Measurements from ENCODE around the gene LSM14B. TPM values are rescaled to one million over a fixed set of nuclear protein-coding genes. Genes with fewer than 3 reads are reported as not detected.

Gene LSM14B
- total RNA-seq, 1 donor from 2014 or later = 23.3 TPM

GRCh38 chr20:62126141-62126540 lies 3.9 kb downstream of the LSM14B start:
- no peak for DNase-seq (ENCODE audit: low read depth)
- no peak overlapping the region for H3K4me3 ChIP-seq (ENCODE audit: low read depth, low read length)
- TF ChIP-seq, protein P1, sequence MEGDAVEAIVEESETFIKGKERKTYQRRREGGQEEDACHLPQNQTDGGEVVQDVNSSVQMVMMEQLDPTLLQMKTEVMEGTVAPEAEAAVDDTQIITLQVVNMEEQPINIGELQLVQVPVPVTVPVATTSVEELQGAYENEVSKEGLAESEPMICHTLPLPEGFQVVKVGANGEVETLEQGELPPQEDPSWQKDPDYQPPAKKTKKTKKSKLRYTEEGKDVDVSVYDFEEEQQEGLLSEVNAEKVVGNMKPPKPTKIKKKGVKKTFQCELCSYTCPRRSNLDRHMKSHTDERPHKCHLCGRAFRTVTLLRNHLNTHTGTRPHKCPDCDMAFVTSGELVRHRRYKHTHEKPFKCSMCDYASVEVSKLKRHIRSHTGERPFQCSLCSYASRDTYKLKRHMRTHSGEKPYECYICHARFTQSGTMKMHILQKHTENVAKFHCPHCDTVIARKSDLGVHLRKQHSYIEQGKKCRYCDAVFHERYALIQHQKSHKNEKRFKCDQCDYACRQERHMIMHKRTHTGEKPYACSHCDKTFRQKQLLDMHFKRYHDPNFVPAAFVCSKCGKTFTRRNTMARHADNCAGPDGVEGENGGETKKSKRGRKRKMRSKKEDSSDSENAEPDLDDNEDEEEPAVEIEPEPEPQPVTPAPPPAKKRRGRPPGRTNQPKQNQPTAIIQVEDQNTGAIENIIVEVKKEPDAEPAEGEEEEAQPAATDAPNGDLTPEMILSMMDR (conservative IDR thresholded peaks at IDR 0.05; ENCODE audit: low read depth, low read length) = no peak

GRCh38 chr20:62127799-62128198 lies 5.5 kb downstream of the LSM14B start:
- DNase-seq (ENCODE audit: low read depth) = no peak
- TF ChIP-seq, protein P1 (conservative IDR thresholded peaks at IDR 0.05; ENCODE audit: low read depth, low read length) = no peak
- H3K4me3 ChIP-seq (ENCODE audit: low read depth, low read length) = no peak overlapping the region

- no peak overlapping the region for H3K4me3 ChIP-seq (ENCODE audit: low read depth, low read length)
- TF ChIP-seq, protein P1 (conservative IDR thresholded peaks at IDR 0.05; ENCODE audit: low read depth, low read length) = no peak
- no peak for DNase-seq (ENCODE audit: low read depth)
These were observed 6.2 kb downstream of the LSM14B start for GRCh38 chr20:62128502-62128901.

- TF ChIP-seq, protein P1 (conservative IDR thresholded peaks at IDR 0.05; ENCODE audit: low read depth, low read length) = no peak
- no peak for DNase-seq (ENCODE audit: low read depth)
- no peak overlapping the region for H3K4me3 ChIP-seq (ENCODE audit: low read depth, low read length)
These were observed 7.7 kb downstream of the LSM14B start for GRCh38 chr20:62129731-62130531.

- DNase-seq (ENCODE audit: low read depth) = no peak
- H3K4me3 ChIP-seq (ENCODE audit: low read depth, low read length) = no peak overlapping the region
- TF ChIP-seq, protein P1 (conservative IDR thresholded peaks at IDR 0.05; ENCODE audit: low read depth, low read length) = no peak
These were observed 9.5 kb downstream of the LSM14B start for GRCh38 chr20:62131560-62132320.

GRCh38 chr20:62132421-62132820 lies 10.1 kb downstream of the LSM14B start:
- no peak for DNase-seq (ENCODE audit: low read depth)
- no peak overlapping the region for H3K4me3 ChIP-seq (ENCODE audit: low read depth, low read length)
- TF ChIP-seq, protein P1 (conservative IDR thresholded peaks at IDR 0.05; ENCODE audit: low read depth, low read length) = no peak

All from epithelial cell of proximal tubule (primary cell).